ACC112 (cell line): ENCODE data around the gene NACC1.

Source experiments
- H2AFZ ChIP-seq: fragments of 200-600 bp; sonication (generic); one replicate; pipeline ENCODE4 v1.6.0; 2017; ENCODE audit warnings: antibody characterized with exemption, low read length; ENCODE audit not compliant: unreplicated experiment
- H3K27ac ChIP-seq: fragments of 200-600 bp; sonication (generic); 2 replicates; pipeline ENCODE4 v1.5.1; 2014; ENCODE audit warnings: low read depth, mild to moderate bottlenecking, antibody characterized with exemption, low read length, moderate library complexity
- H3K27me3 ChIP-seq: fragments of 200-600 bp; sonication (generic); 2 replicates; pipeline ENCODE4 v1.6.1; 2014; ENCODE audit warnings: mild to moderate bottlenecking, antibody characterized with exemption, low read length, moderate library complexity, mixed read lengths; ENCODE audit not compliant: insufficient read depth
- H3K36me3 ChIP-seq: fragments of 200-600 bp; sonication (generic); 2 replicates; pipeline ENCODE4 v1.6.1; 2016; ENCODE audit warnings: mild to moderate bottlenecking, antibody characterized with exemption, low read length, moderate library complexity, mixed read lengths; ENCODE audit not compliant: insufficient read depth
- H3K4me1 ChIP-seq: fragments of 200-600 bp; sonication (generic); one replicate; pipeline ENCODE4 v1.6.1; 2016; ENCODE audit warnings: low read length, mixed read lengths; ENCODE audit not compliant: insufficient read depth, unreplicated experiment, control insufficient read depth
- H3K4me3 ChIP-seq: fragments of 200-600 bp; sonication (generic); 2 replicates; pipeline ENCODE4 v1.5.1; 2014; ENCODE audit warnings: mild to moderate bottlenecking, low read depth, low read length
- H3K79me2 ChIP-seq: fragments of 200-600 bp; sonication (generic); one replicate; pipeline ENCODE4 v1.6.0; 2016; ENCODE audit warnings: low read length; ENCODE audit not compliant: control insufficient read depth, unreplicated experiment, insufficient read depth

Gene NACC1

GRCh38 chr19:13117772-13118423 is at the start of gene NACC1:
Gene NACC1 (plus strand): TSS chr19:13118264. CDS start chr19:13135208, 16,944 bp downstream.
- Histone ChIP-seq H3K4me3 (peak within 1 kb of the TSS; percentile 97), H3K4me1 (peaks cover 36% of the 10 kb centered on the region), H3K27me3 (no peaks in the 10 kb centered on the region), H3K79me2 (peaks cover 57% of the 10 kb centered on the region), H2AFZ (peak within 1 kb of the TSS; percentile 85), H3K36me3 (no peaks in the 10 kb centered on the region), H3K27ac (peak within 1 kb of the TSS; percentile 83)

GRCh38 chr19:13069415-13070359 is 48.4 kb upstream of the NACC1 start:
- H3K27me3 ChIP-seq, result no peaks in the 10 kb centered on the region
- no peaks in the 10 kb centered on the region for H3K4me1 ChIP-seq
- no peaks in the 10 kb centered on the region for H3K36me3 ChIP-seq
- H3K79me2 ChIP-seq, result peaks cover 17% of the 10 kb centered on the region
- no peak overlapping the region for H3K4me3 ChIP-seq
- no peak overlapping the region for H3K27ac ChIP-seq
- no peak overlapping the region for H2AFZ ChIP-seq

GRCh38 chr19:13070425-13071140 is 47.5 kb upstream of the NACC1 start:
- Histone ChIP-seq H3K4me1 (no peaks in the 10 kb centered on the region), H3K27me3 (no peaks in the 10 kb centered on the region), H3K27ac (no peak overlapping the region), H3K4me3 (no peak overlapping the region), H3K36me3 (no peaks in the 10 kb centered on the region), H3K79me2 (peaks cover 11% of the 10 kb centered on the region), H2AFZ (no peak overlapping the region)

GRCh38 chr19:13071444-13072187 is 46.4 kb upstream of the NACC1 start:
- Histone ChIP-seq H3K4me1 (no peaks in the 10 kb centered on the region), H3K27ac (no peak overlapping the region), H3K4me3 (no peak overlapping the region), H3K27me3 (no peaks in the 10 kb centered on the region), H2AFZ (no peak overlapping the region), H3K36me3 (no peaks in the 10 kb centered on the region), H3K79me2 (peaks cover 5% of the 10 kb centered on the region)

- Histone ChIP-seq H3K27me3 (no peaks in the 10 kb centered on the region), H3K27ac (no peak overlapping the region), H3K4me3 (no peak overlapping the region)
Measured at GRCh38 chr19:13072188-13072908, 45.7 kb upstream of the NACC1 start.

GRCh38 chr19:13073263-13073662 is 44.8 kb upstream of the NACC1 start:
- H3K4me1 ChIP-seq, result no peaks in the 10 kb centered on the region
- H3K79me2 ChIP-seq, result peaks cover 3% of the 10 kb centered on the region
- H3K4me3 ChIP-seq, result no peak overlapping the region
- no peak overlapping the region for H2AFZ ChIP-seq
- no peaks in the 10 kb centered on the region for H3K27me3 ChIP-seq
- no peaks in the 10 kb centered on the region for H3K36me3 ChIP-seq
- H3K27ac ChIP-seq, result no peak overlapping the region

More at GRCh38 chr19:13072188-13072908, 45.7 kb upstream of the NACC1 start:
- H3K36me3 ChIP-seq, result no peaks in the 10 kb centered on the region
- no peaks in the 10 kb centered on the region for H3K4me1 ChIP-seq
- no peak overlapping the region for H2AFZ ChIP-seq
- peaks cover 5% of the 10 kb centered on the region for H3K79me2 ChIP-seq

- no peaks in the 10 kb centered on the region for H3K27me3 ChIP-seq
- H3K27ac ChIP-seq, result no peak overlapping the region
- H3K4me3 ChIP-seq, result no peak overlapping the region
- no peaks in the 10 kb centered on the region for H3K79me2 ChIP-seq
- H2AFZ ChIP-seq, result no peak overlapping the region
- H3K36me3 ChIP-seq, result no peaks in the 10 kb centered on the region
- H3K4me1 ChIP-seq, result peaks cover 9% of the 10 kb centered on the region
Measured at GRCh38 chr19:13074378-13074777, 43.7 kb upstream of the NACC1 start.

GRCh38 chr19:13076320-13076719 is 41.7 kb upstream of the NACC1 start:
- no peak overlapping the region for H3K27ac ChIP-seq
- H3K79me2 ChIP-seq, result no peaks in the 10 kb centered on the region
- no peaks in the 10 kb centered on the region; the same call in 1 of the 2 replicates for H3K36me3 ChIP-seq
- peaks cover 15% of the 10 kb centered on the region for H3K4me1 ChIP-seq
- H2AFZ ChIP-seq, result no peak overlapping the region
- H3K27me3 ChIP-seq, result no peaks in the 10 kb centered on the region
- no peak overlapping the region for H3K4me3 ChIP-seq

- no peak overlapping the region for H2AFZ ChIP-seq
- H3K79me2 ChIP-seq, result no peaks in the 10 kb centered on the region
- no peaks in the 10 kb centered on the region; the same call in 1 of the 2 replicates for H3K36me3 ChIP-seq
- H3K4me1 ChIP-seq, result peaks cover 15% of the 10 kb centered on the region
- no peaks in the 10 kb centered on the region for H3K27me3 ChIP-seq
- no peak overlapping the region for H3K4me3 ChIP-seq
- no peak overlapping the region for H3K27ac ChIP-seq
Measured at GRCh38 chr19:13076787-13077186, 41.3 kb upstream of the NACC1 start.
